BJ (cell line): Measurements from ENCODE around the gene MAB21L4. TPM values are rescaled to one million over a fixed set of nuclear protein-coding genes. Genes with fewer than 3 reads are reported as not detected.

Experiments
- CTCF ChIA-PET: fragments of 350-600 bp; formaldehyde crosslinking; extraction: SDS; loops from one replicate; lab custom pipeline; 2021; ENCODE audit warnings: antibody characterized with exemption, inconsistent platforms; lab: Yijun Ruan, JAX
- POLR2A ChIA-PET: fragments of 300-600 bp; sonication (Branson Sonifier 250); formaldehyde crosslinking; extraction: SDS; loops from one replicate; lab custom pipeline; 2021; ENCODE audit warnings: antibody characterized with exemption; lab: Charles Lee
- DNase-seq: peaks from one replicate; pipeline ENCODE4 v3.0.0-alpha.2; 2011; ENCODE audit warnings: low read depth
- H3K27me3 ChIP-seq: 2 replicates; pipeline ENCODE4 v1.6.0; 2011; ENCODE audit warnings: low read length; ENCODE audit not compliant: control insufficient read depth, insufficient read depth
- H3K36me3 ChIP-seq: 2 replicates; pipeline ENCODE4 v1.5.1; 2011; ENCODE audit warnings: low read length; ENCODE audit not compliant: control insufficient read depth, insufficient read depth
- H3K4me3 ChIP-seq: 2 replicates; pipeline ENCODE4 v1.5.1; 2011; ENCODE audit warnings: low read depth, mild to moderate bottlenecking, control low read depth, low read length
- CTCF ChIP-seq: IDR thresholded peaks from 2 replicates; pipeline ENCODE4 v1.5.1; 2011; ENCODE audit warnings: low read depth, mild to moderate bottlenecking, control low read depth, inconsistent platforms, low read length, moderate library complexity; ENCODE audit not compliant: insufficient read depth
- polyA plus RNA-seq: library from polyadenylated mRNA; depleted of rRNA; stranded (reverse); fragments of >200 nt; gene quantifications from 2 replicates; pipeline ENCODE4 v1.2.3, GENCODE V29; 2011

Gene MAB21L4
- polyA plus RNA-seq, 1 experiment = not detected

GRCh38 chr2:240861547-240861946 lies 34.4 kb downstream of the MAB21L4 start:
- Histone ChIP-seq H3K27me3 (peaks cover 8% of the 10 kb centered on the region), H3K4me3 (no peak overlapping the region), H3K36me3 (no peaks in the 10 kb centered on the region)
- ChIA-PET POLR2A (interaction anchor here (0.7 kb wide), 1 partner anchor 305 kb away, joined by 3 read pairs; no protein-coding TSS in a partner anchor), CTCF (interaction anchor here (0.8 to 3.4 kb wide), 4 partner anchors 8 to 53 kb away, joined by 3 to 18 read pairs (median 4); no protein-coding TSS in a partner anchor)
- no peak for DNase-seq
- no peak for TF ChIP-seq CTCF

GRCh38 chr2:240858871-240859270 lies 37.1 kb downstream of the MAB21L4 start:
- ChIA-PET POLR2A (no interaction called here), CTCF (interaction anchor here (2.2 to 3.4 kb wide), 2 partner anchors 7 to 19 kb away, joined by 9 to 18 read pairs; no protein-coding TSS in a partner anchor)
- Histone ChIP-seq H3K4me3 (no peak overlapping the region), H3K27me3 (peaks cover 6% of the 10 kb centered on the region), H3K36me3 (no peaks in the 10 kb centered on the region)
- DNase-seq = no peak
- TF ChIP-seq CTCF = no peak

- TF ChIP-seq CTCF = no peak
- no peak for DNase-seq
- ChIA-PET POLR2A (no interaction called here), CTCF (interaction anchor here (0.6 to 1.3 kb wide), 3 partner anchors 18 to 530 kb away, joined by 3 to 4 read pairs (median 3); no protein-coding TSS in a partner anchor)
- Histone ChIP-seq H3K27me3 (peaks cover 4% of the 10 kb centered on the region), H3K36me3 (no peaks in the 10 kb centered on the region), H3K4me3 (no peak overlapping the region)
Measured at GRCh38 chr2:240858321-240858720, 37.6 kb downstream of the MAB21L4 start.

- ChIA-PET POLR2A (no interaction called here), CTCF (interaction anchor here (0.6 to 1.3 kb wide), 3 partner anchors 17 to 531 kb away, joined by 3 to 4 read pairs (median 3); no protein-coding TSS in a partner anchor)
- no peak for DNase-seq
- Histone ChIP-seq H3K27me3 (peaks cover 4% of the 10 kb centered on the region), H3K4me3 (no peak overlapping the region), H3K36me3 (no peaks in the 10 kb centered on the region)
- TF ChIP-seq CTCF = no peak
Measured at GRCh38 chr2:240857039-240858008, 38.6 kb downstream of the MAB21L4 start.
